Activated CD4-positive, alpha-beta T cell treated with anti-CD3 and anti-CD28 coated beads, Interleukin-2, amount 50 U/mL, for 48 hours (primary cell): ENCODE data around the gene CDK6.

Experiments used
- DNase-seq, 2 experiments: peaks; one replicate each; pipeline ENCODE4 v3.0.0-alpha.2; 2020

Gene CDK6

GRCh38 chr7:92557808-92558362, 278.5 kb downstream of the CDK6 start:
- no peak for DNase-seq

- DNase-seq = no peak
Observed at GRCh38 chr7:92557249-92557648, 279.1 kb downstream of the CDK6 start.
